Measurements from ENCODE around the gene GNA15. TPM values are rescaled to one million over a fixed set of nuclear protein-coding genes. Genes with fewer than 3 reads are reported as not detected.

GNA15 gene
- total RNA-seq, 1 donor: 0.36 TPM

DNA sequence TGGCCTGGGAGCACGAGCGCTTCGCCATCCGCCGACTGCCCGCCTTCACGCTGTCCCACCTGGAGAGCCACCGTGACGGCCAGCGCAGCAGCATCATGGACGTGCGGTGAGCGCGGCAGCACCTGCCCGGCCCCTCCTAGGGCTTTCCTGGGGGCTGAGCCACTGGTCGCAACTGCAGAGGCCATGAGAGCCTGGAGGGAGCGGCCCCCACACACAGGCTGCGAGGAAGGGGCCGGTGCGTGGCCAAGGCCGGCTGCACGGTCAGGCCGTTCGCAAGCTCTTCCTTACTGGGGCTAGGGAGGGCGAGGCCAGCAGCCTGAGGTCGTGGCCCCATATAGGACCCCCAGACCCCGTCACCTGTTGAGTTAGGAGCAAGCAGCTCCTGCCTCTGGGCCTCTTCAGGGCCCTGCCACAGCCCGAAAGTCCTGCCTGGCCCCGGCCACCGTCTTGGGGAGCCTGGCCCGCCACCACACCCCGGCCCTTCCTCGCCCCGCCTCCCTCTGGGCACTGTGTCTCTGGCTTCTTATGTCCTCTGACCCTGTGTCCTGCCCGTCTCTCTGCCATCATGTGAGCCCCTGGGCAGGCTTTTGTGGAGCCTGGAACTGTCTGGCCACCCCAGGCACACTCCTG is 68.9 kb downstream of the GNA15 start:
- no peaks in the 10 kb centered on the region for H3K4me1 ChIP-seq (ENCODE audit: insufficient read depth, low read length)
- no peaks in the 10 kb centered on the region for H3K9me3 ChIP-seq (ENCODE audit: low read depth, low read length)
- H2AFZ ChIP-seq (ENCODE audit: low read length): no peak overlapping the region
- no peaks in the 10 kb centered on the region for H3K27me3 ChIP-seq (ENCODE audit: insufficient read depth, low read length)
- TF ChIP-seq, protein P1, sequence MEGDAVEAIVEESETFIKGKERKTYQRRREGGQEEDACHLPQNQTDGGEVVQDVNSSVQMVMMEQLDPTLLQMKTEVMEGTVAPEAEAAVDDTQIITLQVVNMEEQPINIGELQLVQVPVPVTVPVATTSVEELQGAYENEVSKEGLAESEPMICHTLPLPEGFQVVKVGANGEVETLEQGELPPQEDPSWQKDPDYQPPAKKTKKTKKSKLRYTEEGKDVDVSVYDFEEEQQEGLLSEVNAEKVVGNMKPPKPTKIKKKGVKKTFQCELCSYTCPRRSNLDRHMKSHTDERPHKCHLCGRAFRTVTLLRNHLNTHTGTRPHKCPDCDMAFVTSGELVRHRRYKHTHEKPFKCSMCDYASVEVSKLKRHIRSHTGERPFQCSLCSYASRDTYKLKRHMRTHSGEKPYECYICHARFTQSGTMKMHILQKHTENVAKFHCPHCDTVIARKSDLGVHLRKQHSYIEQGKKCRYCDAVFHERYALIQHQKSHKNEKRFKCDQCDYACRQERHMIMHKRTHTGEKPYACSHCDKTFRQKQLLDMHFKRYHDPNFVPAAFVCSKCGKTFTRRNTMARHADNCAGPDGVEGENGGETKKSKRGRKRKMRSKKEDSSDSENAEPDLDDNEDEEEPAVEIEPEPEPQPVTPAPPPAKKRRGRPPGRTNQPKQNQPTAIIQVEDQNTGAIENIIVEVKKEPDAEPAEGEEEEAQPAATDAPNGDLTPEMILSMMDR (IDR thresholded peaks at IDR 0.05; ENCODE audit: extremely low read depth, low read depth, low read length): no peak
- DNase-seq (ENCODE audit: insufficient read length, low spot score, missing footprints): no peak
- no peaks in the 10 kb centered on the region for H3K79me2 ChIP-seq (ENCODE audit: insufficient read depth, low read length)
- no peak overlapping the region for H3K4me3 ChIP-seq (ENCODE audit: insufficient read depth, low read length)
- peaks cover 15% of the 10 kb centered on the region for H3K36me3 ChIP-seq (ENCODE audit: insufficient read depth, low read length)
- no peak overlapping the region for H3K27ac ChIP-seq (ENCODE audit: low read depth, low read length)
- H3K4me2 ChIP-seq (ENCODE audit: insufficient read depth, low read length): no peak overlapping the region
- H4K20me1 ChIP-seq (ENCODE audit: insufficient read depth, low read length): peaks cover under 1% of the 10 kb centered on the region

DNA sequence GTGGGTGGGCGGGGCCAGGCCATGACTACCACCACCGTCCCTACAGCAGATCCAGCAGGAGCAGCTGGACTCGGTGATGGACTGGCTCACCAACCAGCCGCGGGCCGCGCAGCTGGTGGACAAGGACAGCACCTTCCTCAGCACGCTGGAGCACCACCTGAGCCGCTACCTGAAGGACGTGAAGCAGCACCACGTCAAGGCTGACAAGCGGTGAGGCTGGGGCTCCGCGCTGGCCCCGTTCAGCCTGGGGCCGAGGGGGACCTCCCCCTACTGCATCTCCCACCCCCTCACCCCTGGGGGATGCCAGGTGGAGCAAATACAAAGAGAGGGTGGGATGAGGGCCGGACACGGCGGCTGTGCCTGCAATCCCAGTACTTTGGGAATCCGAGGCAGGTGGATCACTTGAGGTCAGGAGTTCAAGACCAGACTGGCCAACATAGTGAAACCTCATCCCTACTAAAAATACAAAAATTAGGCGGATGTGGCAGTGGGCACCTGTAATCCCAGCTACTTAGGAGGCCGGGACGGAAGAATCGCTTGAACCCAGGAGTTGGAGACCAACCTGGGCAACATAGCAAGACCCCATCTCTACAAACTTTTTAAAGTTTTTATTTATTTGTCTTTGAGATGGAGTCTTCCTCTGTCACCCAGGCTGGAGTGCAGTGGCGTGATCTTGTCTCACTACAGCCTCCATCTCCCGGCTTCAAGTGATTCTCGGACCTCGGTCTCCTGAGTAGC is 70.6 kb downstream of the GNA15 start:
- no peak overlapping the region for H3K4me3 ChIP-seq (ENCODE audit: insufficient read depth, low read length)

DNA sequence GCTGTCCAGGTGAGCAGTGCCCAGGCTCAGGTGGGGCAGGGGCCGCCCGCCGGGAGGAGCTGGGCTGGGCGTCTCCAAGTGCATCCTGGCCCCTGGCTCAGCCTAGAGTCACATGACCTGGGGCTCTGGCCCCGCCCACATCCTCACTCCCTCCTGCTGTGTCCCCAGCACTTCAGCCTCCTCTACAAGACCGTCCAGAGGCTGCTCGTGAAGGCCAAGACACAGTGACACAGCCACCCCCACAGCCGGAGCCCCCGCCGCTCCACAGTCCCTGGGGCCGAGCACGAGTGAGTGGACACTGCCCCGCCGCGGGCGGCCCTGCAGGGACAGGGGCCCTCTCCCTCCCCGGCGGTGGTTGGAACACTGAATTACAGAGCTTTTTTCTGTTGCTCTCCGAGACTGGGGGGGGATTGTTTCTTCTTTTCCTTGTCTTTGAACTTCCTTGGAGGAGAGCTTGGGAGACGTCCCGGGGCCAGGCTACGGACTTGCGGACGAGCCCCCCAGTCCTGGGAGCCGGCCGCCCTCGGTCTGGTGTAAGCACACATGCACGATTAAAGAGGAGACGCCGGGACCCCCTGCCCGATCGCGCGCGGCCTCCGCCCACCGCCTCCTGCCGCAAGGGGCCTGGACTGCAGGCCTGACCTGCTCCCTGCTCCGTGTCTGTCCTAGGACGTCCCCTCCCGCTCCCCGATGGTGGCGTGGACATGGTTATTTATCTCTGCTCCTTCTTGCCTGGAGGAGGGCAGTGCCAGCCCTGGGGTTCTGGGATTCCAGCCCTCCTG is 71.8 kb downstream of the GNA15 start:
- no peaks in the 10 kb centered on the region for H3K79me2 ChIP-seq (ENCODE audit: insufficient read depth, low read length)
- no peak overlapping the region for H3K4me3 ChIP-seq (ENCODE audit: insufficient read depth, low read length)
- no peaks in the 10 kb centered on the region for H3K9me3 ChIP-seq (ENCODE audit: low read depth, low read length)
- no peak overlapping the region for H3K4me2 ChIP-seq (ENCODE audit: insufficient read depth, low read length)
- no peak overlapping the region for H3K27ac ChIP-seq (ENCODE audit: low read depth, low read length)
- peaks cover 15% of the 10 kb centered on the region for H3K36me3 ChIP-seq (ENCODE audit: insufficient read depth, low read length)
- no peaks in the 10 kb centered on the region for H3K4me1 ChIP-seq (ENCODE audit: insufficient read depth, low read length)
- no peak overlapping the region for H2AFZ ChIP-seq (ENCODE audit: low read length)
- TF ChIP-seq, protein P1 (IDR thresholded peaks at IDR 0.05; ENCODE audit: extremely low read depth, low read depth, low read length): no peak
- no peak for DNase-seq (ENCODE audit: insufficient read length, low spot score, missing footprints)
- peaks cover 5% of the 10 kb centered on the region for H4K20me1 ChIP-seq (ENCODE audit: insufficient read depth, low read length)
- H3K27me3 ChIP-seq (ENCODE audit: insufficient read depth, low read length): no peaks in the 10 kb centered on the region

More for the DNA sequence above, 70.6 kb downstream of the GNA15 start:
- Histone ChIP-seq H4K20me1 (ENCODE audit: insufficient read depth, low read length) (peaks cover 5% of the 10 kb centered on the region), H3K79me2 (ENCODE audit: insufficient read depth, low read length) (no peaks in the 10 kb centered on the region), H3K9me3 (ENCODE audit: low read depth, low read length) (no peaks in the 10 kb centered on the region), H3K4me2 (ENCODE audit: insufficient read depth, low read length) (no peak overlapping the region), H3K27me3 (ENCODE audit: insufficient read depth, low read length) (no peaks in the 10 kb centered on the region), H3K4me1 (ENCODE audit: insufficient read depth, low read length) (no peaks in the 10 kb centered on the region), H3K36me3 (ENCODE audit: insufficient read depth, low read length) (peaks cover 15% of the 10 kb centered on the region), H2AFZ (ENCODE audit: low read length) (no peak overlapping the region), H3K27ac (ENCODE audit: low read depth, low read length) (no peak overlapping the region)
- TF ChIP-seq, protein P1 (IDR thresholded peaks at IDR 0.05; ENCODE audit: extremely low read depth, low read depth, low read length): no peak
- no peak for DNase-seq (ENCODE audit: insufficient read length, low spot score, missing footprints)
